ENCODE results near the gene P2RX6.

The P2RX6 gene

DNA sequence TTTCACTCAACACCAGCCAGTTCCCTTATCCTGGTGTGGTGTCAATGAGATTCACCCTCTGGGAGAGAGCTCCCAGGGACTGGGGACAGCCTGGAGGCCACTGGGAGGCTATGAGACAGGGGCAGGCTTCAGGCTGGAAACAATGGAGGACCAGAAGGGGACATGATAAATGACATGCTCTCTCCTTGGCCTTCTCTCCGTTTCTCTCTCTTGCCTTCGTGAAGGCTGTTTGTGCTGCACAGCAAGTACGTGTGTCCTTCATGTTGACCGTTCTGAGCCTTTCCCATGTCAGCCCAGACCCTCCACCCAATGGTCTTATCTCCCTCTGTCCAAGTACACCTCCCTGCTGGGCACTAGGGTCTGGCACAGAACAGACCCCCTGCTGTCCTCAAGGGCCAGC is 34.4 kb upstream of the P2RX6 start:
- no peak for DNase-seq

DNA sequence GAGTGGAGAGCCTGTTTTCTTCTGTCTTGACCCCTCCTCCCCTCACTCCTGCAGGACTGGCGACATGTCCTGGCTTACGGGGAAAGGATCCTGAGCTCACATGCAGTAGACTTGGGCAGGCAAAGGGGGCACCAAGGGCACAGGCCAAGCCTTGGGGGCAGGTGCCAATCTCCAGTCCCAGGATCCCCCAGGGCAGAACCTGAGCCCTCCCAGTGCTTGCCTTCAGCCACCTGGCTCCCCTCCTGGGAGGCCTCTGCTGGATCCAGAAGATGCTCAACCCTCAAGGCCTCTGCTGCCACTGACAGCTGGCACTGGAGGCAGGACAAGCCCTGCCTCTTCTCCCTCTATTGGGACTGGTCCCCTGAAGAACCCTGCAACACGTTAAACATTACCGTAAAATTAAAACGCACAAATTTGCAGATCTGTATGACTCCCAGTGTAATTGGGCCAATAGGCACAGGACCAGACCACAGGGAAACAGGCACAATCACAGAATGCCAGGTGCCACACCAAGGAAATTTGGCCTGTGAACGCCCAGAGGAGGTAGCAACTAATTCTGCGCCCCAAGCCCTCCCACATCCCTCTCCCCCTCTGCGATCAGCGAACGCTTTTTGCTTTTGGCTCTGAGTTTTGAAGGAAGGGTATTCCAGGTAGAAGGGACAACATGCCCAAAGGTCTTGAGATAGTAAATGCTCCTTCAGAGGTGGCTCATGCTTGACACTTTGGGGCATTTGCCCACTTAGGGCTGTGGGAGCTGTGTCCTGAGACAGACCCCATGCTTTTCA is 33.8 kb upstream of the P2RX6 start:
- no peak for DNase-seq

- DNase-seq, result peak; percentile 66
Measured at GRCh38 chr22:20981787-20982562, 33.0 kb upstream of the P2RX6 start, which contains the start of gene LZTR1. LZTR1 (plus strand) TSS chr22:20982297; CDS start chr22:20982372, 75 bp downstream.

DNA sequence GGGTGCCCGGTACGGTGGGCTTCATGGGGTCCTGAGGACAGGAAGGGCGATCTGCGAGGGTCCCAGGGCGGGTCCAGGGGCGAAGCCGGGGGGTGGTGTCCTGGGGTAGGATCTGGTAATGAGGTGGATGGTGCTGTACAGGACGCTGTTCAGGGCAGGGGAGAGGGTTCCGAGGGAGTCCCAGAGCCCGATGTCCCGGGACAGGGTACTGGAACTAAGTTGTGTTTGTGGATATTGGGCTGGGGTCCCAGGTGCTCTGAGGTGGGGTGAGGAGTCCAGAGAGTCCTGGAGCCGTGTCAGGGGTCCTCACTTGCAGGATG is 32.4 kb upstream of the P2RX6 start:
- DNase-seq, result no peak

- DNase-seq, result no peak
Measured at GRCh38 chr22:20983081-20983771, 31.7 kb upstream of the P2RX6 start.

- DNase-seq, result no peak
Measured at GRCh38 chr22:20985720-20986119, 29.2 kb upstream of the P2RX6 start.

DNA sequence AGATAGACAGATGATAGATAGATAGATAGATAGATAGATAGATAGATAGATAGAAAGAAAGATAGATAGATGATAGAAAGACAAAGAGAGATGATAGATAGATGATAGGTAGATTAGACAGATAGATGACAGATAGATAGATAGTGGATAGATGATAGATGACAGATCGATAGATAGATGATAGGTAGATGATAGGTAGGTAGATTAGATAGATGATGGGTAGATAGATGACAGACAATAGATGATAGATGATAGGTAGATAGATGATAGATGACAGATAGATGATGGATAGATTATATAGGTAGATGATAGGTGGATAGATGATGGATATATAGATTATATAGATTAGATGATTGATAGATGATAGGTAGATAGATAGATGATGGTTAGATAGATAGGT is 28.6 kb upstream of the P2RX6 start:
- DNase-seq, result no peak

DNA sequence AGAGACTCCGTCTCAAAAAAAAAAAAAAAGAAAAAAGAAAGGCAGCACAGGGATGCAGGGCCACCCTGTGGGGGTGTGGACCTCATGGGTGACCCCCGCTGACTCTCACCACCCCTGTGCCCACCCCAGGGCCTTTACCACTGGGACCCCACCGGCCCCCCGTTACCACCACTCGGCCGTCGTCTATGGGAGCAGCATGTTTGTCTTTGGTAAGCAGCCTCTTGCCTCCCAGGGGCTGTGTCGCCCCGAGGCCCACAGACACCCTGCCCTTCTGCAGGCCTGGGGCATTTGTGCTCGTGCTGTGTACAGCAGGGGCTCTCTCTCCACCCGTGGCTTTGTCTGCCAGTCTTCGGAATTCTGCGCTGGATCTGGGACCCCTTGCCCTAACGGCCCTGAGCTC is 27.6 kb upstream of the P2RX6 start:
- no peak for DNase-seq

- DNase-seq, result no peak
Measured at GRCh38 chr22:20988573-20989322, 26.2 kb upstream of the P2RX6 start.

- no peak for DNase-seq
Measured at GRCh38 chr22:20989323-20990138, 25.4 kb upstream of the P2RX6 start.

GRCh38 chr22:20990184-20991180 is 24.5 kb upstream of the P2RX6 start:
- no peak for DNase-seq

DNA sequence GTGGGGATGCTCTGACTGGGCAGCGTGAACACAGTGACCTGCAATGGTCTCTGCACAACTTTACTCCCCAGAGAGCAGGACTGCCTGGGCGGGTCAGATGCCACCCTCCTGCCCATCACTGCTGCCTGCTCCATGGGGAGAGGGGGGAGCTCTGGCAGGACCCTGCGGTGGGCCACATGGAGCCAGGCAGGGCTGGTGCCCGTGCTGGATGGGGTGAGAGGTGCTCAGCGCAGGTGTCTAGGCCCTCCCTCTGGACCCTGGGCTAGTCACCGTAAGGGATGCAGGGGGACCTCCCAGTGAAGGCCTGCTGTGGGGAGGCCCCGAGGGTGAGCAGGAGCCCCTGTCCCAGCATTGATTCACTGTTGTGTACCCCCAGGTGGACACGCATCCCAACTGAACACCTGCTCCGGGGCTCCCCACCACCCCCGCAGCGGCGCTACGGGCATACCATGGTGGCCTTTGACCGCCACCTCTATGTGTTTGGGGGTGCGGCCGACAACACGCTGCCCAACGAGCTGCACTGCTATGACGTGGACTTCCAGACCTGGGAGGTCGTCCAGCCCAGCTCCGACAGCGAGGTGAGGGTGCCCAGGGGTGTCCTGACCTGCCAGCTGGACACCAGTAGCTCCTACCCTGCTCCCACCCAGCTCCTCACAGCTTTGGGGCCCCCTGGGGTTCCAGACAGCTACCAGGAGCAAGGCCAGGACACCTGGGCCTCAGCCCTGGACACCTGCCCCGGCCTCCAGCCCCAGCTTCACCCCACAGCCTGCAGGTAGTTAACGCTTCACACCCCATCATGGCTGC is 23.5 kb upstream of the P2RX6 start:
- no peak for DNase-seq

DNA sequence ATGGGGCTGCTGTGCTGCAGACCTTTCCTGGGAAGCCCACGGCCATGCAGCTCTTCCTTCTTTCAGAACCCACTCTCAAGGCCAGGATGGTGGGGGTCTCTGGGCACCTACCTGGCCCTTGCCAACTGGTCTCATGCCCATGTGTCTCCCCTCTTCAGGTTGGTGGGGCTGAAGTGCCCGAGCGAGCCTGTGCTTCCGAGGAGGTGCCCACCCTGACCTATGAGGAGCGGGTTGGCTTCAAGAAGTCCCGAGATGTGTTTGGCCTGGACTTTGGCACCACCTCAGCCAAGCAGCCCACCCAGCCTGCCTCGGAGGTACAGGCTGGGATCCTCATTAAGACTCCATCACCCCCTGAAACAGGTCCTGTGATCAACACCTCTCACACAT is 22.9 kb upstream of the P2RX6 start:
- DNase-seq, result no peak

GRCh38 chr22:20992456-20993303 is 22.3 kb upstream of the P2RX6 start:
- DNase-seq, result no peak

GRCh38 chr22:20993304-20994127 is 21.4 kb upstream of the P2RX6 start:
- no peak for DNase-seq

DNA sequence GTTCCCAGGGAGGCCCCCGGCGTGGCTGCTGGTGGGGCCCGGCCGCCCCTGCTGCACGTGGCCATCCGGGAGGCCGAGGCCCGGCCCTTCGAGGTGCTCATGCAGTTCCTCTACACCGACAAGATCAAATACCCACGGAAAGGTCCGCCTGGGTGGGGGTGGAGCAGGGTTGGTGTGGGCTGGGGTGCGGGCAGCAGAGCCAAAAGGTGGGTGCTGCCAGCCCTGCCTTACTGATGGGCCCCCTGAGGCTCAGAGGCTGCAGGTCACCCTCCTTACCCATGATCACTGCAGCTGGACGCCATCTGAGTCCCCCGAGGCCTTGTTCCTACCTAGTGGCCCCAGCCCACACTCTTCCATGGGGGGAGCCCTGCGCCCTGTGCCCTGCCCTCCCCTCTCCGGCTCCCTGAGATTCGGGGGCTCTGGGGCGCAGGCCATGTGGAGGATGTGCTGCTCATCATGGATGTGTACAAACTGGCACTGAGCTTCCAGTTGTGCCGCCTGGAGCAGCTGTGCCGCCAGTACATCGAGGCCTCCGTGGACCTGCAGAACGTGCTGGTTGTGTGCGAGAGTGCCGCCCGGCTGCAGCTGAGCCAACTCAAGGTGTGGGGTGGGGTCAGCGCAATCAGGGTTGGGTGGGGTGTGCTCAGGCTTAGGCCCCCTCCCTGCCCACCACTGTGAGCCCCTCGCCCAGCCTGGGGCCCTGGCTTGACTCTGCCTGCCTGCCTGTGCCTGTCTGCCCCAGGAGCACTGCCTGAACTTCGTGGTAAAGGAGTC is 20.6 kb upstream of the P2RX6 start:
- DNase-seq, result no peak

- DNase-seq, result no peak
Measured at GRCh38 chr22:20994902-20995241, 20.1 kb upstream of the P2RX6 start.

Data from NCI-H1930 (cell line).